ENCODE results near the gene ETV6.

Gene ETV6

GRCh38 chr12:11645391-11645790 lies 4.1 kb upstream of the ETV6 start:
- no peak for DNase-seq (ENCODE audit: low read depth, low spot score)

GRCh38 chr12:11648514-11649412 lies 711 bp upstream of the ETV6 start:
- DNase-seq (ENCODE audit: low read depth, low spot score) = peak; percentile 59

GRCh38 chr12:11650286-11651281 lies 1.1 kb downstream of the ETV6 start:
- no peak for DNase-seq (ENCODE audit: low read depth, low spot score)

- DNase-seq (ENCODE audit: low read depth, low spot score) = no peak
These were observed 1.9 kb downstream of the ETV6 start for GRCh38 chr12:11651381-11651780.

GRCh38 chr12:11651785-11652184 lies 2.3 kb downstream of the ETV6 start:
- no peak for DNase-seq (ENCODE audit: low read depth, low spot score)

GRCh38 chr12:11652351-11653040 lies 3.0 kb downstream of the ETV6 start:
- DNase-seq (ENCODE audit: low read depth, low spot score) = no peak

GRCh38 chr12:11653215-11653753 lies 3.8 kb downstream of the ETV6 start:
- DNase-seq (ENCODE audit: low read depth, low spot score) = no peak

- DNase-seq (ENCODE audit: low read depth, low spot score) = no peak
These were observed 4.9 kb downstream of the ETV6 start for GRCh38 chr12:11654338-11654737.

GRCh38 chr12:11654802-11655201 lies 5.3 kb downstream of the ETV6 start:
- DNase-seq (ENCODE audit: low read depth, low spot score) = no peak

- DNase-seq (ENCODE audit: low read depth, low spot score) = no peak
These were observed 6.4 kb downstream of the ETV6 start for GRCh38 chr12:11655842-11656241.

GRCh38 chr12:11656550-11656949 lies 7.1 kb downstream of the ETV6 start:
- no peak for DNase-seq (ENCODE audit: low read depth, low spot score)

- DNase-seq (ENCODE audit: low read depth, low spot score) = no peak
These were observed 8.0 kb downstream of the ETV6 start for GRCh38 chr12:11657511-11657910.

GRCh38 chr12:11658791-11659190 lies 9.3 kb downstream of the ETV6 start:
- DNase-seq (ENCODE audit: low read depth, low spot score) = no peak

GRCh38 chr12:11660624-11661023 lies 11.2 kb downstream of the ETV6 start:
- DNase-seq (ENCODE audit: low read depth, low spot score) = no peak

- DNase-seq (ENCODE audit: low read depth, low spot score) = no peak
These were observed 12.1 kb downstream of the ETV6 start for GRCh38 chr12:11661491-11662089.

GRCh38 chr12:11662369-11662768 lies 12.9 kb downstream of the ETV6 start:
- no peak for DNase-seq (ENCODE audit: low read depth, low spot score)

- no peak for DNase-seq (ENCODE audit: low read depth, low spot score)
These were observed 13.7 kb downstream of the ETV6 start for GRCh38 chr12:11663130-11663529.

- DNase-seq (ENCODE audit: low read depth, low spot score) = no peak
These were observed 14.6 kb downstream of the ETV6 start for GRCh38 chr12:11664101-11664500.

GRCh38 chr12:11666131-11667050 lies 16.9 kb downstream of the ETV6 start:
- no peak for DNase-seq (ENCODE audit: low read depth, low spot score)

- no peak for DNase-seq (ENCODE audit: low read depth, low spot score)
These were observed 17.7 kb downstream of the ETV6 start for GRCh38 chr12:11667171-11667570.
